ENCODE results near the gene CYB5B. TPM values are rescaled to one million over a fixed set of nuclear protein-coding genes. Genes with fewer than 3 reads are reported as not detected.

The CYB5B gene
- total RNA-seq, 1 donor = 67.7 TPM

GRCh38 chr16:69486724-69487123, 62.3 kb downstream of the CYB5B start:
- Histone ChIP-seq H3K36me3 (ENCODE audit: insufficient read depth, low read length) (no peaks in the 10 kb centered on the region), H3K4me3 (ENCODE audit: insufficient read depth, low read length) (no peak overlapping the region), H3K27ac (ENCODE audit: low read depth, low read length) (no peak overlapping the region), H2AFZ (ENCODE audit: low read length) (no peak overlapping the region), H3K4me1 (ENCODE audit: insufficient read depth, low read length) (peaks cover 14% of the 10 kb centered on the region), H3K27me3 (ENCODE audit: insufficient read depth, low read length) (no peaks in the 10 kb centered on the region), H3K9me3 (ENCODE audit: low read depth, low read length) (no peaks in the 10 kb centered on the region), H3K79me2 (ENCODE audit: insufficient read depth, low read length) (no peaks in the 10 kb centered on the region), H4K20me1 (ENCODE audit: insufficient read depth, low read length) (no peaks in the 10 kb centered on the region), H3K4me2 (ENCODE audit: insufficient read depth, low read length) (no peak overlapping the region)
- no peak for DNase-seq (ENCODE audit: insufficient read length, low spot score, missing footprints)
- TF ChIP-seq CTCF (IDR thresholded peaks at IDR 0.05; ENCODE audit: extremely low read depth, low read depth, low read length) = no peak

GRCh38 chr16:69490707-69491324, 66.4 kb downstream of the CYB5B start:
- no peaks in the 10 kb centered on the region for H3K9me3 ChIP-seq (ENCODE audit: low read depth, low read length)
- H3K27ac ChIP-seq (ENCODE audit: low read depth, low read length) = no peak overlapping the region
- H3K36me3 ChIP-seq (ENCODE audit: insufficient read depth, low read length) = no peaks in the 10 kb centered on the region
- DNase-seq (ENCODE audit: insufficient read length, low spot score, missing footprints) = no peak
- no peaks in the 10 kb centered on the region for H4K20me1 ChIP-seq (ENCODE audit: insufficient read depth, low read length)
- no peak overlapping the region for H3K4me2 ChIP-seq (ENCODE audit: insufficient read depth, low read length)
- no peaks in the 10 kb centered on the region for H3K27me3 ChIP-seq (ENCODE audit: insufficient read depth, low read length)
- no peaks in the 10 kb centered on the region for H3K4me1 ChIP-seq (ENCODE audit: insufficient read depth, low read length)
- no peak for TF ChIP-seq CTCF (IDR thresholded peaks at IDR 0.05; ENCODE audit: extremely low read depth, low read depth, low read length)
- no peaks in the 10 kb centered on the region for H3K79me2 ChIP-seq (ENCODE audit: insufficient read depth, low read length)
- H2AFZ ChIP-seq (ENCODE audit: low read length) = peak overlapping the region; percentile 14
- no peak overlapping the region for H3K4me3 ChIP-seq (ENCODE audit: insufficient read depth, low read length)

GRCh38 chr16:69494991-69495392, 70.6 kb downstream of the CYB5B start:
- Histone ChIP-seq H3K4me3 (ENCODE audit: insufficient read depth, low read length) (no peak overlapping the region), H3K36me3 (ENCODE audit: insufficient read depth, low read length) (no peaks in the 10 kb centered on the region), H2AFZ (ENCODE audit: low read length) (no peak overlapping the region), H3K9me3 (ENCODE audit: low read depth, low read length) (no peaks in the 10 kb centered on the region), H3K27me3 (ENCODE audit: insufficient read depth, low read length) (no peaks in the 10 kb centered on the region), H3K4me1 (ENCODE audit: insufficient read depth, low read length) (no peaks in the 10 kb centered on the region), H3K4me2 (ENCODE audit: insufficient read depth, low read length) (no peak overlapping the region), H4K20me1 (ENCODE audit: insufficient read depth, low read length) (no peaks in the 10 kb centered on the region), H3K27ac (ENCODE audit: low read depth, low read length) (no peak overlapping the region), H3K79me2 (ENCODE audit: insufficient read depth, low read length) (no peaks in the 10 kb centered on the region)
- DNase-seq (ENCODE audit: insufficient read length, low spot score, missing footprints) = no peak
- TF ChIP-seq CTCF (IDR thresholded peaks at IDR 0.05; ENCODE audit: extremely low read depth, low read depth, low read length) = peak; percentile 52

GRCh38 chr16:69495821-69496220, 71.4 kb downstream of the CYB5B start:
- Histone ChIP-seq H3K27ac (ENCODE audit: low read depth, low read length) (no peak overlapping the region), H3K79me2 (ENCODE audit: insufficient read depth, low read length) (no peaks in the 10 kb centered on the region), H3K4me2 (ENCODE audit: insufficient read depth, low read length) (no peak overlapping the region), H4K20me1 (ENCODE audit: insufficient read depth, low read length) (no peaks in the 10 kb centered on the region), H3K4me1 (ENCODE audit: insufficient read depth, low read length) (no peaks in the 10 kb centered on the region), H3K36me3 (ENCODE audit: insufficient read depth, low read length) (no peaks in the 10 kb centered on the region), H3K4me3 (ENCODE audit: insufficient read depth, low read length) (no peak overlapping the region), H2AFZ (ENCODE audit: low read length) (no peak overlapping the region), H3K27me3 (ENCODE audit: insufficient read depth, low read length) (no peaks in the 10 kb centered on the region), H3K9me3 (ENCODE audit: low read depth, low read length) (no peaks in the 10 kb centered on the region)
- TF ChIP-seq CTCF (IDR thresholded peaks at IDR 0.05; ENCODE audit: extremely low read depth, low read depth, low read length) = no peak
- DNase-seq (ENCODE audit: insufficient read length, low spot score, missing footprints) = no peak
